ENCODE data around the gene RGS17.

GRCh38 chr6:153028286-153028685 lies 102.8 kb downstream of the RGS17 start:
- TF ChIP-seq EZH2 (IDR thresholded peaks at IDR 0.05; ENCODE audit: low read depth) = no peak
- TF ChIP-seq, protein P1, sequence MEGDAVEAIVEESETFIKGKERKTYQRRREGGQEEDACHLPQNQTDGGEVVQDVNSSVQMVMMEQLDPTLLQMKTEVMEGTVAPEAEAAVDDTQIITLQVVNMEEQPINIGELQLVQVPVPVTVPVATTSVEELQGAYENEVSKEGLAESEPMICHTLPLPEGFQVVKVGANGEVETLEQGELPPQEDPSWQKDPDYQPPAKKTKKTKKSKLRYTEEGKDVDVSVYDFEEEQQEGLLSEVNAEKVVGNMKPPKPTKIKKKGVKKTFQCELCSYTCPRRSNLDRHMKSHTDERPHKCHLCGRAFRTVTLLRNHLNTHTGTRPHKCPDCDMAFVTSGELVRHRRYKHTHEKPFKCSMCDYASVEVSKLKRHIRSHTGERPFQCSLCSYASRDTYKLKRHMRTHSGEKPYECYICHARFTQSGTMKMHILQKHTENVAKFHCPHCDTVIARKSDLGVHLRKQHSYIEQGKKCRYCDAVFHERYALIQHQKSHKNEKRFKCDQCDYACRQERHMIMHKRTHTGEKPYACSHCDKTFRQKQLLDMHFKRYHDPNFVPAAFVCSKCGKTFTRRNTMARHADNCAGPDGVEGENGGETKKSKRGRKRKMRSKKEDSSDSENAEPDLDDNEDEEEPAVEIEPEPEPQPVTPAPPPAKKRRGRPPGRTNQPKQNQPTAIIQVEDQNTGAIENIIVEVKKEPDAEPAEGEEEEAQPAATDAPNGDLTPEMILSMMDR (conservative IDR thresholded peaks at IDR 0.05) = no peak
